Suppressor macrophage treated with lipopolysaccharide for 4 hours (primary cell): Measurements from ENCODE around the gene IFNA6.
A peak's percentile ranks its signal among the peaks of the same experiment; 100 is the strongest.

Source experiments
- DNase-seq: peaks from one replicate; pipeline ENCODE4 v3.0.0-alpha.2; 2020

IFNA6 gene

DNA sequence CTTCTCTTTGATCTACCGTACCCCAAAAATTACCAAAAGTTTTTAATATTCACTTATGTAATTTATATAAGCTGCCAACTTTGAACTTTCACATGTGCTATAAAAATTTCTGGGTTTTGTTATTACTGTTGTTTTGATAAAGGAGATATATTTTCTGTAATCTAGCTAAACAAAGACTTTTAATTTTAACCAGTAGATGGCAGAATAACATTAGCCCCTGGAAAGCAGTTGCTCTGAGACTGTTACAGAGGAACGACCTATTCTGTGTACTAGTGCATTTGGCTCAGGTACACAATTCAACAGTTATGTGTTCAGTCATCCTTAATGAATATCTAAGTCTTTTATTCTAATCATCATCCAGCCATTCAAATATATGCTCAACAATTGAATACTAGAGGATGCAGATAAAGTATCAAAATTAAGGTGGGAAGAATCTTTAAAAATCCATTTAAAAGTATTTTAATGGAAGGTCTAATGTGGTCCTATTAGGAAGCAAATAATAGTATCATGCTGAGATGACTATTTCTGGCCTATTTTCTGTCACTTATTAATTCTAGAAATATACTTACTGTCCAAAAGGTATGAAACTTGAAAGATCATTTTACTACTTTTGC, 24.1 kb downstream of the IFNA6 start:
- DNase-seq: peak; percentile 74

DNA sequence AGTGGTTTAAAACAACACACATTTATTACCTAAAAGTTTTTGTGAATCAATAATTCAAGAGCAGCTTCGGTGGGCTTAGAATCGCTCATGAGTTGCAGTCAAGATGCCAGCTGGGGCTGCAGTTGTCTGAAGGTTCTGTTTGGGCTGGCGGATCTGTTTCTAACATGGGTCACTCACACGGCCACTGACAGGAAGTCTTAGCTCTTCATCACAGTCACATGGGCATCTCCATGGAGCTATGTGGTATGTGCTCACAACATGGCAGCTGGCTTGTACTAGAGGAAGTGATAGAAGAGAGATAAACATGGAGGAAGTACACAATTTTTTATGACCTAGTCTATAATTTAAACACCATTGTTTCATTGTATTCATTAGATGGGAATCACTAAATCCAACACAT, 26.6 kb downstream of the IFNA6 start:
- DNase-seq: peak; percentile 39

DNA sequence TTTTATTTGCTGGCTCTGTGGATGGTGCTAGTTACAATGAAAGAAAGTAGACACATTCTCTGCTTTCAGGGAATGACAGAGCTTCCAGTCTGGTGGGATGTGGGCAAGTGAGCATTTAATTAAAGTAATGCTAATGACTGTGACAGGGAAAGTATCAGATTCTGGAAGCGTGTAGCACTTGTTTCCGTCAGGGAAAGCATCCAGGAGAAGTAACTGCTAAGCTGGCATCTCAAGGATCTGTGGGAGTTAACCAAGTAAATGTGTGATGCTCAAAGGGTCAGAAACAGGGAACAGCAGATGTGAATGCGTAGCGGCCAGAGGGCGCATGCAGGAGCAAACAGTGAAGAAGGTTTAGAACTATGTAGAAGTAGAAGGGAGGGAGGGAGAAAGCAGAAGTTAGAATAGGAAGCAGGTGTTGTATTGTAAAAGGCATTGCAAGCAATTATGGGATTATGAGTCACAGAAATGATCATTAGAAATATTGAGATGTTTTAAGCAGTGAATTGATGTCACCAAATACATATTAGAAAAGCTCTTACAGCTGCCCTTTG, 27.7 kb downstream of the IFNA6 start:
- DNase-seq: no peak

DNA sequence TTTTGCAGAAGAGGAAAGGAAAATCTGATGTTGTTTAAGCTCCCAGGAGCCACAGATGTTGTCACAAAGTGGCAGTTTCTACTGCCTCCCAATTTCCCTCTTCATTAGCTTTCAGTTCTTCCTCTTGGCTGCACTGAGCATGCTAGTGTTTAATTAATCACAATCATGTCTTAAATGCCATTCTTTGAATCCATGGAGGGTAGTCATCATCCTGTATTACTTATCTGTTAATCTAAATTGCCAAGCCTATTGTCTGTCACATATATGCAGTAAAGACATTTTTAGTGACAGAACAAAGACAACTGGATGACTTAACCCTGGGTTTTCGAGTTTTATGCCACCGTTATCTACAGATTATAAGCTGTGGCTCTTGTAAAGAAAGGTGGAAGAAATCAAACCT, 30.2 kb downstream of the IFNA6 start:
- no peak for DNase-seq

DNA sequence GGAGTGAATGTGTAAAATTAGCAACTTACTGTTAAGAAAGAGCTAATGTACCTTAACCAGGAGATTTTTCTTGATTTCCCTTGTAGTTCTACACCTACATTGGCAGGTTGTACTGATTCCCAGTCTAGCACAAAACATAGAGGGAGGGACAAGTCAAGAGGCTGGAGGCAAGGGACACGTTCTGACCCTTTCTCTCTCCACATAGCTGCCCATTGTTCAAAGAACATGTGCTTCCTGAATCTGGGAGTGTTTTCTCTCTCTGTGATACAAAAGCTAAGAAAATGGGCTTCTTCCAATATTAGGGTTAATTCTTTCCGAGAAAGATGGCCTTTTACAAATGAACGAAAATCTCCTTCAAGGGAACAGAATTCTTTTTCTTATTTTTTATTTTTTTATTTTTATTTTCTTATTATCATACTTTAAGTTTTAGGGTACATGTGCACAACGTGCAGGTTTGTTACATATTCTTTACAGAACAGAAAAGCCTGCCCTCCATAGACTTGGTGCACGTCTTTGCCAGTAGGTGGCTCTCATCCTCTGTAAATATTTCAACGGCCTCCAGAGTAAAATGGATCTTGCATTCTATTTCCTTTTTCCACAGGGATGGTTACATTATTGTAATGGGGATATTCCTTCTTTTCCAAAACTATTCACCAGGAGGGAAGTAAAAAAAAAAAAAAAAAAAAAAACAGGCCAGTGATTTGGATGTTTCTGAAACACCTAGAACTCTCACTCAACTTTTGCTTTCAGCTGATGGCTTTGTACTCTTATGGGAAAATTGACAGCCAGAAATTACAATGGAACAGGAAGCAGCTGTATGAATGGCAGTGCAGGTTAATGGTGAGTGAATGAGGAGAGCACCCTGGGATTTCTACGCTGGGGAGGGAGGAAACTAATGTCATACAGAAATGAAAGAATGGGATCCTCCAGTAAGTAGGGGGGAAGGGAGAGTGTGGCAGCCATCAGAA, 32.4 kb downstream of the IFNA6 start:
- DNase-seq: peak; percentile 58

- DNase-seq: no peak
Observed at GRCh38 chr9:21316860-21317259, 33.8 kb downstream of the IFNA6 start.

DNA sequence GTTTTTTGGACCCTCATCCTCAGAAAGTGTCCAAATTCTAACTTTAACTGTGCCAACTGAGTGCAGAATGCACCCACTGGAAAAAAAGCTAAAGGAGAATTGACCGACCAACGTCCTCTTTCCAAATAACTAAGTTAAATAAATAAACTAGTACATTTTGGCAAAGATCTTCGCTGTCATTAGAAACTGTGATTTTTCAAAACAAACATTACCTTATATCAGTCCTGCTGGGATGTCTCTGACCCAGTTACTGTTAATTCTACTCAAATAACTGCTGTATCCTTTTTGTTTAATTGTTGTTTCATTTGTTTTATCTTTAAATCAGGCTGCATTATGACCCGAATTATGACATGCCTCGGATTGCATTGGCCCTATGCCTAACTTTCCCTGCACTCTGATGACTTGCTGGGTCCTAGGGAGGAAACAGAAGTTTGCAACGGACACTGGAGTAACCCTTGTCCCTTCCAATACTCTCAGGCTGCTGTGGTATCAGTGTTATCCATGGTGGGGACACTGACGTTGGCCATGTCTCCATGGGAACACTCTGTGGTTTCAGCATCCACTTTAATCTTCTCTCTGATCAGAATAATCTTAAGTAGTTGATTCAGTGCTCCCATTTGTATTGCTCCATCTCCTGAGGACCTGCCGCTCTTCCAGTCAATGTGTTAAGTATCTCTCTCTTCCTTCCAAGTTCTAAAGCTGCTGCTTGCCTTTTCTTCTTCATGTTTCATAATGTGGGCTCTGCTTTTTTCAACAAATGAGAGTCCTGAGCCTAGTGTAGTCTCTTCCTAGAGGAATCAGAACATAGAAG, 34.5 kb downstream of the IFNA6 start:
- no peak for DNase-seq

- no peak for DNase-seq
Observed at GRCh38 chr9:21314152-21314551, 36.5 kb downstream of the IFNA6 start.

GRCh38 chr9:21311889-21312288, 38.8 kb downstream of the IFNA6 start:
- no peak for DNase-seq

- no peak for DNase-seq
Observed at GRCh38 chr9:21305213-21305612, 45.5 kb downstream of the IFNA6 start, which contains the start of gene IFNA5. IFNA5 (minus strand) TSS chr9:21305313; CDS start chr9:21305256, 57 bp downstream.
